NCI-H226 (cell line): ENCODE results near the gene ITSN1.
A peak's percentile ranks its signal among the peaks of the same experiment; 100 is the strongest.
"Not testable (repeated sequence)": the region's sequence is repeated elsewhere in the genome, so short reads cannot be mapped to it uniquely, and the experiment has no call there.

Experiments used
- DNase-seq: peaks from one replicate; pipeline ENCODE4 v3.0.0-alpha.2; 2015

The ITSN1 gene

DNA sequence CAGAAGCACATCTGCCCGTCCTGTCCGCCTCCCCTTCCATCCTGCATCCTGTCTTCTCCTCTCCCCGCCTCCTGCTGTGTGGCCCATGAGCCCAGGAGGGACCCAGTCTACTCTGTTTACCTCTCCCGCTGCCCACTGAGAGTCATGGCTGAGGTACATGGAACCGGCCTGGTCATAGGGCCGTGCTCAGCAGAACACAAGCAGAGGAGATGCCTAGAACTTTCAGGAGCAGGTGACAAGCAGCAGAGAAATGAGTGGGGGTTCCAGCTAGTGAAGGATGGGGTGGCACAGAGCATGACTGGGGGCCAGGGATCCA is 202.5 kb downstream of the ITSN1 start:
- no peak for DNase-seq

DNA sequence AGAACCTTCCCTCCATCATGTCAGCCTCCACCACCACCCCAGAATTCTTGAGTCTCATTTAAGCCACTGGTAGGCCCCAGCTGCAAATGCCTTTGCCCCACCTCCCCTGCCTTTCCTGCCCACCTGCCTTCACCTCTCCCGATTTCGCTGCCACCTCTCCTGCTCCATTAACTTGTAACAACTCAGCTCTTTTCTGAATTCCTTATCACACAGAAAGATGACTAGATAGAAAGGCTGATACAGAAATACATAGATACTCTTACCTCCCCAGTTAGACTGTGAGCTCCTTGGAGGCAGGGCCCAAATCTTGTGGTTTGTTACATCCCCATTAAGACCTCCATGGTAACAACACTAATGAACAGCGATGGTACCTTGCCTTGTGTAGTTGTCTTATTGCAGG is 203.8 kb downstream of the ITSN1 start:
- DNase-seq, result no peak

DNA sequence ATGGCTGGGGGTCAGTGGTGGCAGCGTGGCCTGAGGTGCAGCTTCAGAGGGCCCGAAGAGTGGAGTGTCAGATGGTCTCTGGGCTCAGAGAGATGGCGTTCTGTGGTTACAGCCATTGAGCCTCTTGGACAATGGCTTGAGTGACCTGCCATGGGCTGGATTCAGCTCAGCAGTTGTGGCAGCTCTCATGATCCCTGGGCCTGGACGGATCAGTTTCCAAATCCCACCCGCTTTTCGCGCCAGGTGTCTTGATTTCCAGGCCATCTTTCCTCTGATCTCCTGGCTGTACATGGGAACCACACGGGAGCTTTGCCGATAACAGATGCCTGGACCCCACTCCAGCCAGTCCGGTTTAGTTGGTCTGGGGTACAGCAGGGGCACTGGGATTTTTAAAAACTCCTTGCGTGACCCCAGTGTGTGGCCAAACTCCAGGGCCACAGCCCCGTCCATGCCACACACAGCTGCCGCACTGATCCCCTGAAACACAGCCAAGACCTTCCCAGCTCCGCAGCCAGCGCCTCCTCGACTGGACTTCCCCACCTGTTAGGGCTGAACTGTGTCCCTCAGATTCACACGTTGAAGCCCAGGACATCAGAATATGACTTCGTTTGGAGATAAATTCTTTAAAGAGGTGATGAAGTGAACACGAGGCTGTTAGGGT is 205.4 kb downstream of the ITSN1 start:
- no peak for DNase-seq

DNA sequence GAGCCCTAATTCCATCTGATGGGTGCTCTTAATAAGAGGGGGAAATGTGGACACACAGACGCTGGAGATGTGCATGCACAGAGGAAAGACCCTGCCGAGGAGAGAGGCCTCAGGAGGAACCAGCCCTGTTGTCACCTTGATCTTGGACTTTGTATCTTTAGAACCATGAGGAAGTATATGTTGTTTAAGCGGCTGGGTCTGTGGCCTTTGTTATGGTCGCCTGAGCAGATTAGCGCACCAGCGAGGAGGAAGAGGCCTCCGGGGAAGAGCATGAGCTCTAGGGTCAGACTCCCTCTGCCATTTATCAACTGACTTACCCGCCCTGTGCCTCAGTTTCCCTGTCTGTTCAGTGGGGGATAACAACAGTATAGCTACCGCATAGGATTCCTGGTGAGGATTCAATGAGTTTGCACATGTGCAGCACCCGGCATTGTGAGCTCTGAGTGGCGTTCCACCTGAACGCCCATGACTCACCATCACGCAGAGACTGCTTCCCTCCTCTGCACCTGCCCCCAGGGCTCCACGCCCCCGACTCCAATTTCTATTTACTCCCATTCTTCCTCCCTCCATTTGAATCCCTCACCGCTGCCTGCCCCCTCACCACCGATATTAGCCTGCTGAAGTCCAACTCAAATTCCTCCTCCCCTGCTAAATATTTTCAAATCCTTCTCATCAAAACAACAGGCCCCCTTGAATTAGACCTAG is 206.1 kb downstream of the ITSN1 start:
- no peak for DNase-seq

DNA sequence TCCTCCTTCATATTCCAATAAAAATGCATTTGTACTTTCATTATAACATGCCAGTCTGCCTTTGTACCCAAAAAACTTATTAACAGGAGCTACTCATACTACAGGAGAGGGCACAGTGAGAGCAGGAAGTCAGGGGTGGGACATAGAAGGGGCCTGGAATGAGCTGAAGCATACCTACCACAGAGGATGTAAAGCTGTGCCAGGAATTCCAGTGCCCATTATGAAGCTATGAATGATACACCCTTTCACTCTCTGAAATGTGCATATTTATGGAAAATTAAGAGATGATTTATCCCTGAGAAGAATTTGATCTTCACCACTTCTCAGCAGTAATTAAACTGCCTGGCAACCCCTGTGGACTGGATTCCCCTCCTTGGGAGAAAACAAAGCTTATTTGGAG is 207.5 kb downstream of the ITSN1 start:
- peak; percentile 41 for DNase-seq

DNA sequence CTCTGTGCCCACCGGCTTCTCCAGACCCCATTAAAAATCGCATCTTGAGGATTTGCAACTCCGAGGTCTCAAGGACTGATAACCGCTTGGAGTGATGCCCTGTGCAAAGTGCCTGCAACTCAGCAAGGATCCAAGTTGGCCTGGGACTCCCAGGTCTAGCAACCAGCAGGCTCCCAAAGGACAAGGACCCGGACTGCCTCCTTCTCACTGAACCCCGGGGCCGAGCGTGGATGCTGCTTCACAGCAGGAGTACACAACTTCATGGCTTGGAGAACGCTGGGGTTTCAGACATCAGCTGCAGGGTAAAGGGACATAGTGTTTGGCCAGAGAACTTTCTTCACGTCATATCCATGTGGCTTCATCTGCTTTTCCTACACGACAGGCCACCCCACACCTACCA is 208.1 kb downstream of the ITSN1 start:
- no peak for DNase-seq

DNA sequence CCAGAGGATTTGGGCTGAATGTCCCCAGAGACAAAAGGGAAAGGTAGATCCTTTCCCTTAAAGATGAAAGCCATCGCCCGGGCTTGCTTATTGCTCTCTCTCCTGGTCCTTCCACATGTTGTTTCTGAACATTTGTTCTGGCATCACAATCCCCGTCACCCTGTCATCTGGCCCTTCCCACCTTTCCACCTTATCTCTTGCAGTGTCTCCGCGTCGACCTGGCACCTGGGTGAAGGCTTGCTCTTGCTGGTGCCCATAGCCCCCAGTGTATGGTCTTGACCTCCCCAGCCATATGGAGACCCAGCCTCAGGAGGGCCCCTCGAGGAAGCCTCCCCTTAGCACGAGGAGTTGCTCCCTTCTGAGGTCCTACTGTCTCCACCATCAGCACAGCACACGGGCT is 208.7 kb downstream of the ITSN1 start:
- DNase-seq, result no peak

DNA sequence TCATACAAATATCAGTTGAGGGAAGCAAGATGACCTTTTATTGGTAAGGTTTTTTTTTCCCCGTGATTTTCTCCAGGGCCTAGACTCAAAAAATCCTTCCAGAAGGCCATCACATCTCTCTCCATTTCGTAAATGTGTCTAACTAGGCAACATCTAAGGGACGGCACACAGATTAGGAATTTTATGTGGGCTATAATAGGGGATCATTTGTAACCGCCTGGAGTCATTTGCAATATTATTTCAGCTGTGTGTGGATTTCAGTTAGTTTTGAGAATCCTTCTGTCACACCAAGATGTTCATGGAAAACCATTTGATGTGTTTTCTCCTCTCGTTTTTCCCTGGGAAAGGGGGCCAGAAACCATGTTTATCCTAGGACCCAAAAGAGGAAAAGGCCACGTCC is 210.2 kb downstream of the ITSN1 start:
- DNase-seq, result no peak

DNA sequence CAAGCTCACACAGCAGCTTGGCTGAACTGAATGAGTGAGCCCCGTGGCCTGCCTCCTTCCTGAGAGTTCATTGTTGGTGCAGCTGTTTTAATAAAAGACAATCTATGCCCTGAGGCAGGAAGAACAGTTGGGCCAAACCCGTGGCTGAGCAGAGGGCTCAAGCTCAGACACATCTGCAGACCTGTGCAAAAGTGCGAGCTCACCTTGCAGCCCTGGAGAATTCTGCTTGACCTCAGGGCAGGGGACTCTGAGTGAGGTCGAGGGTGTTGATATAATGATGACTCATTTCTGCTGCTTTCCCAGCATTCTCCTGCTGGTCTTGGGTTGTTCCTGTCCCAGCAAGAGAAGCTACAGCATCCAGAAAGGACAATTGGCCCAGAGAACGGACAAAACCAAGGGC is 212.3 kb downstream of the ITSN1 start:
- DNase-seq, result no peak

DNA sequence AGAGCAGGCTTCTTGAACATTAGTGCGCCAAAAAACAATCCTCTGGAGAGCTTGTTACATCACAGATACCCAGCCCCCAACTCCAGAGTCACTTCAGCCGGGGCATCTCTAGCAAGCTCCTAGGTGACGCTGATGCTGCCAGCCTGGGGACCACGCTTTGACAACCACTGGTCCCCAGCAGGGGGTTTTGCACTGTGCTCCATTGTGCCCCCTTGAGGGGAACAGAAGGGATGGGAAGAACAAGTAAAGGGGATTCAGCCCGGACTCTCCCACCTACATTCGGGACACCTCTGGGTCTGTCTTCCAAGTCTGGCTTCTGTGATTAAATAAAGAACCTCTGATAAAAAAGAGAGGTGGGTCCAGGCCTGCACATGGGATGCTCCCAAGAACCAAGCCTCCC is 212.9 kb downstream of the ITSN1 start:
- no peak for DNase-seq

DNA sequence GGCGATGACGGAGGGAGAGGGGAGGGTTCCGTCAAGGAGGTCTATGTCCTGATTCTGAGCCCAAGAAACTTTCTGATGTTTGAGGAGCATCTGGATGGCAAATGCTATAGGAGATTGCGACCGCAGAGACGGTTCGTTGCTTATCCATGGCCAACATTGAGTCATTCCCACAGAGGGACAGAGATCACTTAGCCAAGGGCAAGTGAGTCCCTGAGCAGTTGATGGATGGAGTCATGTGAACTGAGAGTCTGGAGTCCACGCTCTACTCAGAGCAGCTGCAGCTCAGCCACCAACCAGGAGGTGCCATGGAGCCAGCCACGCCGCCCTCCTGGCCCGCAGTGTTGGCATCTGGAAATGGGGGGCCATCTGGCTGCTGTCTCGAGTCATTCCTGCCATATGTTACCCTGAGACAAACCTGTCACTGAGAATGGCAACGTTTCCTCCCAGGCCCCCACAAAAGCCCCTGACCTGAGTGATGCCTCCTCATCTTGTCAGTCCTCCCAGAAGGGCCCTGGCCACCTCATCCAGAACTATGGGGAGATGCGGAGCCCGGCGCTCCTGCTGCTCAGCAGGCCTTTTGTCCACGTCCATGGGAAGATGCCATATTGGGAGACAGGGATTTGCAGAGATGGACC is 214.7 kb downstream of the ITSN1 start:
- DNase-seq, result no peak

DNA sequence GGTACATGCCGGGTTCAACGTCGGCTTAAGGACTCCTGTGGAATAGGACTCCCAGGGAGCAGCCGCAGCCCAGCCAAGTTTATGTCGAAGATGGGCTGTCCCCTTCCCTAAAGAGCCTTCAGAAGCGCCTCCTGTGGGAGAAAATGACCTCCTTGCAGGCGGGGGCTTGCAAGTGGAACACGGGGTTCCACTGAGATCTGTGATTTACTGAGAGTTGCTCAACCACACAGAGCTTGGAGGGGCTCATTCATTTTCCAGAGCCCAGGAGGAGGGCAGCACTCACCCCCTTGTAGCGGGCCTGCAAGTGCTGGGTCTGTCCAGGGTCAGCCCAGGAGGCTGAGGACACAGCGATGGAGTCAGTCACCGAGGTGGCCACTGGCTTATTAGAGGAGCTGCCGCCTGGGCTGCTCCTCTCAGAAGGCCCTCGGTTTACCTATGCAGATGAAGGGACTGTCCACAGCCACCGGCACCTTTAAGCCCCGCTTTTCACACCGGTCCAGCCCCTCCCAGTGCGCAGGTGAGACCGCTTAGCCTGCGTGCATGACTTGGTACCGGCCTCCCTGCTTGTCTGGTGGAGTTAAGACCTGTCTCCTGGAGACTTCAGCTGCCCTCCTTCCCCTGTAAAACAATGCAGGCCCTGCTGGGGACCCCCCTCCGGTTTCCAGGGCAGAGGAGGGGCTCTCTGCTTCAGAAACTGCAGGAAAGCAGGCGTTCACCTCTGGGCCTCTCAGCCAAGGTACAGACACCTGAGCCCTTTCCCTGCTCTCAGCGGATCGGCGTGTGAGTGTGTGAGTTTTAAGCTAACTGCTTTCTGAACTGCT is 215.8 kb downstream of the ITSN1 start:
- no peak for DNase-seq

DNA sequence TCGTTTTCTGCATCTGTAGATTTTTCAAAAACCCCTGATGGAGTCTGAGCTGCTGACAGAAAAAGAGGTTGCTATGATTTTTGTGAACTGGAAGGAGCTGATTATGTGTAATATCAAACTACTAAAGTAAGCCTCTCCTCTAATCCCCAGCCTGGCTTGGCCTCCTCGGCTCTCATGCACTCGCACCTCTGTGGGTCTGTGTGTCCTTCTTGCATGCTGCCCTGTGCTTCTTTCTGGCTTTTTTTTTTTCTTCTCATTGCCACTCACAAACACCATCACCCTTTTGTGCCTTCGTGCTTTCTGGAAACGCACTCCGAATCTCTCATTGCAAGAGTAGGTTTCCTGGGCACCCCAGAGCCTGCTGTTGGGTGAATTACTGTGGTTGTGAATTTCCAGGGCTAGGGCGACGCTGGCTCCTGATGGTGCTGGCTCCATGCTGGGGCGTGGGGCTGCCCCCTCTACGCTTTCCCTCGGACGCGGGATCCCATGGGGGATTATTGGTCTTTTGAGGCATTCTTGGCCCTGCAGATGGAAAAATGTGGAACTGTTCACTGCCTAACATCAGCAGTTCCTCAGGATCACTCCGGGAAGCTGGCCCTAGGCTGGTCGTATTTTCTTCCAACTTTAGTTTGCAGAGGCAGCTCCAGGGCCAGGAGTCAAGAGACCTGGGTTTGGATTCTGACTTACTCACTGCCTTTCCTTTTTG is 216.5 kb downstream of the ITSN1 start:
- no peak for DNase-seq

DNA sequence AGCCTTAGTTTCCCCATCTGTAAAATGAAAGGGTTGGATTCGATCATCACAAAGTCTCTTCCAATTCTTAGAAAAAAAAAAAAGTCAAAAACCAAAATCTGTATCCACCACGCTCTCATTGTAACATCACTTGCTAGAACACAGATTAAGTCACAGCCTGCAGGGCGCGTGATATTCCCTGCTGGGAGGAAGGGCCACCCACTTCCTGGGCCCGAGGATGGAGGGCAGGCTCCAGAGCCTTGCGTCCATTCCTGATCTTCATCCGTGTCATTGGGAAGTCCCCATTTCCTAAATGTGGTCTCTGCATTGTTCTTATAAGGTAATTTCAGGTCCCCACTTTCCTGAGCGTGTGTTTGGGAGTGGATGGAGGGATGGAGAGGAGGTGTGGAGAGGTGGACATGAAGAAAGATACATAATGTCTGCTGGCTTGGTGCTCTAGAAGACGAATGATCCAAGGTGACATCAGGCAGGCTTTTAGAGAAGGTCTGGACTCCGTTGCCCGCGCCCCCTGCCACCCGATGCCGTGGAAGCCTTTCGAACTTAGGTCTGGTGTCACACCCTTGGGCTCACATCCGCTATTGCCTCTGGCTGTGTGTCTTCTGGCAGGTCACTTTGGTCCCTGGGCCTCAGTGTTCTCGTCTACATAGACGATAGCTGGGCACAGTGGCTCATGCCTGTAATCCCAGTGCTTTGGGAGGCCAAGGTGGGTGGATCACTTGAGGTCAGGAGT is 217.2 kb downstream of the ITSN1 start:
- no peak for DNase-seq

DNA sequence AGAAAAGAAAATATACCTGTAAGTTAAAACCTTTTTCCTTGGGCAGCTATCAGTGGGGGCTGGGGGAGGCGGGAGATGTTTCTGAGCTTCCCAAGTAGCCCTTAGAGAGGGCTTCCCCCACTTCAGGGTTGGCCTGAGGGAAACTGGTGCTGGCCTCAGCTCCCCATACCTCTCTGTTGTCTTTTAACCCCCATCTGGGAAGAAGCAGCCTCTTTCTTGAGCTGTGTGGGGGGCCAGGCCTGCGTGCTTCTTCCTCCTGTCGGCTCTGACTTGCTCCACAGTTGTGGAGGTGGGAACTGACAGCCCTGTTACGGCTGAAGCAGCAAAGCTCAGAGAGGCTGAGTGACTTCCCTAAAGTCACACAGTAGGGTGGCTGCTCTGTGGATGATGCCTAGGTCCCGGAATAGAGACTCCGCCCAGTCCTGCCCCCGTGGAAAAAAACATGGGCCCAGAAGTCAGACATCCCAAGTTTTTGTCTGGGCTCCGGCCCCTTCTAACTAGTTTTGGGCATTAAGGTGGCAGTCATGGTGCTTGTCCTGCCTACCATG is 218.1 kb downstream of the ITSN1 start:
- DNase-seq, result no peak

DNA sequence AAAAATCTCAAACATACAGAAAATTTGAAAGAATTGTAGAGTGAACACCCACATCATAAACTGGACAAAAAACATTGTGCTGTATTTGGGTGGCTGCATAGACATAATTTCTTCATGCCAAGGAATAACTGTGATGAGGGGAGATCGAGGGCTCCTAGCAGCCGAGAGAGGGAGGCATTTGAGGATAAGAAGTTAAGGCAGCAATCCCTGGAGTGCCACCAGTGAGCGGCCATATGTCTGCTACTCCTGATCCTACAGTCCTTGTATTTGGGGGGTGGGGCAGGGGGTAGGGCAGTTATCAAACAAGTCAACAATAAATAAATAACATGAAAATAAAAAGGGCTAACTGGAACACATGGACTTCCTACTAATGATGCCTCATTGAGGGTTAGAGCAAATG is 218.8 kb downstream of the ITSN1 start:
- DNase-seq, result no peak

DNA sequence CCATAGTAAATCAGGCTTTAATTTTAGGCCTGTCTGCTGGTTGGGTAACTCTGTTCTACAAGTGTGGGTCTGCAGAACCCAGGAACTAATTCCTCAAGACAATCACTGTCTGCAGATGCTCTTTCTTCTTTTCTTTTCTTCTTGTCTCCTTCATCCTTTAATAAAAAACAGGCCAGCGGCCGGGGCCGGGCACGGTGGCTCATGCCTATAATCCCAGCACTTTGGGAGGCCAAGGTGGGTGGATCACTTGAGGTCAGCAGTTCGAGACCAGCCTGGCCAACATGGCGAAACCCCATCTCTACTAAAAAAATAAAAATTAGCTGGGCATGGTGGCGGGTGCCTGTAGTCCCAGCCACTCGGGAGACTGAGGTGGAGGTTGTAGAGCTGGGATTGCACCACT is 220.9 kb downstream of the ITSN1 start:
- DNase-seq, result not testable (repeated sequence)

DNA sequence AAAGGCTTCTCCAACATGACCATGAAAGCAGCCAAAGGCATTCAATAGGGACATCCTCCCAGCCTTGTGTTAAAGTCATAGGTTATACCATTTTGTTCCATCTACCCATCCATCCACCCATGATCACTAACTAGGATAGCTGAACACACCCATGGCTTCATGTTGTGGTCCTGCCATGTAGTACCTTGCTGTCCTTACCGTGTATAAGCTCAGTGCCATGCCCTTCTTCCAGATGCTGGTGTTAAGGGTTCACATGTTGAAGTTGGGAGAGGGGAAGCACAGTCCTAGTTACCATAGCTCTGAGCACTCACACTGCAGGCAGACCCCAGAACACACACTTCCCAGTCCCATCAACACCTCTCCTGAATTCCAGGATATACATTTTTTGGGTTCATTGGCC is 221.8 kb downstream of the ITSN1 start:
- DNase-seq, result no peak

DNA sequence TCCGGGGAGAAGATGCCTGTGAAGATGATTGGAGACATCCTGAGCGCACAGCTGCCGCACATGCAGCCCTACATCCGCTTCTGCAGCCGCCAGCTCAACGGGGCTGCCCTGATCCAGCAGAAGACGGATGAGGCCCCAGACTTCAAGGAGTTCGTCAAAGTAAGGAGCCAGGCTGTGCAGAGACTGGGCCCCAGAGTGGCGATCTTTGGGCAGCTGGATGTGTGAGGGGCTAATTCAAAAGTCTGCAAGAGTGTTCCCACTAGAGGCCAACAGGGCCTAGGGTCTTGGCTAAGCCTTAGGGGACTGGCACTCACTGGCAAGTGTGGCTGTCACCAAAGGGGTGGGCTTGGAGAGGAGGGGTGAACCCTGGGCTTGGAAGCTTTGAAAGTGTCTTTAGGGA is 222.9 kb downstream of the ITSN1 start:
- no peak for DNase-seq

DNA sequence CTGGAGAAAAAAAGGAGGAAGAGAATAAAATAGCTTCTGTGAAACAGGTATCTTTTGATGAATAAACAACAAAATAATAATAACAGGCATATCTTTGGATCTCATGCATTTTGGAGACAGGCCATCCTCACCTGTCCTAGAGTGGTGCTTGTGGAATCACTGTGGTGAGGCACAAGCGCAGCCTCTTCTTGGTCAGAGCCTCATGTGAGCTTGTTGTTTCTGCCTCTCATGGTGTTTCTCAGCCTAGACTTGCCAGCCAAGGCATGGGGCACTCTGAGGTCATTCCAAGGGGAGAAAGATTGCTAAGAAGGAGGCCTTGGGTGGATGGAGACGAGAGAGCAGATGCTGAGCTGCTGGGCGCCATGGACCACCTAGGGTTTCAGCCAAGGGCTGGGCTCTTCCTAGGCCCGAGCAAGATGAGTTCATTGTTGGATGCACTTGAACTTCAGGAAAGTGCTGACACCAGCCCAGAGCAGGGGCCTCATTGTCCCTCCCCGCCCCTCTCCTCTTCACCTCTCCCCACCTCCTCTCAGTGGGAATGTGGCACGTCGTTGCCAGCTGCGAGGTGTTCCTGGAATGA is 223.8 kb downstream of the ITSN1 start:
- no peak for DNase-seq

DNA sequence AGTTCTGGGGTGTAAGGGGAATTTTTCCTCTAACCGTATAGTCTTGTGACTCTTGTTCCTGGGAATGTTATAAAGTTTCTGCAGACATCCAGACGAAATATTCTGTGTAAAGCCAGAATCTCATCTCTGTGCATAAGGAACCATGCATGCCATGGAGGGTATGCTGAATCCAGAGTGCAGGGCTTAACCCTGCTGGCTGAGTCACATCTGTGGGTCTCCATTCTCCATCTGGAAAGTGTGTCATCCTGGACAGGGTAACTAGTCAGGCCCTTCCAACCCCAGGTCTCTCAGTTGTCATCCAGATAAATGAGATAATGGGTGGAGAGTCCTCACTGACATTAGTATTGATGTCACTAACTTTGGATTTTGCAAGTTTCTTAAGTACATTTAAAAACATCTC is 224.5 kb downstream of the ITSN1 start:
- no peak for DNase-seq

DNA sequence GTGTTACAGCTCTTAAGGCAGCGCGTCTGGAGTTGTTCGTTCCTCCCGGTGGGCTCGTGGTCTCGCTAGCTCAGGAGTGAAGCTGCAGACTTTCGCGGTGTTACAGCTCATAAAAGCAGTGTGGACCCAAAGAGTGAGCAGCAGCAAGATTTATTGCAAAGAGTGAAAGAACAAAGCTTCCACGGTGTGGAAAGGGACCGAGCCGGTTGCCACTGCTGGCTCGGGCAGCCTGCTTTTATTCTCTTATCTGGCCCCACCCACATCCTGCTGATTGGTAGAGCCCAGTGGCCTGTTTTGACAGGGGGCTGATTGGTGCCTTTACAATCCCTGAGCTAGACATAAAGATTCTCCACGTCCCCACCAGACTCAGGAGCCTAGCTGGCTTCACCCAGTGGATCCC is 225.6 kb downstream of the ITSN1 start:
- DNase-seq, result not testable (repeated sequence)
